WTC11 (cell line): ENCODE data around the gene OR51A4. TPM values are rescaled to one million over a fixed set of nuclear protein-coding genes. Genes with fewer than 3 reads are reported as not detected.

Experiments
- ATAC-seq: fragments of 200-7000 bp; cut with Tn5 transposase; 2 replicates; pipeline ENCODE4 v1.10.0; 2021; ENCODE audit warnings: mild to moderate bottlenecking, moderate library complexity
- CTCF ChIA-PET: fragments of 300-600 bp; sonication (Branson Sonifier 250); formaldehyde crosslinking; loops from one replicate; lab custom pipeline; 2021; ENCODE audit warnings: antibody characterized with exemption; lab: Charles Lee
- POLR2A ChIA-PET: fragments of 350-600 bp; sonication (Branson Sonifier 250); formaldehyde crosslinking; loops from one replicate; lab custom pipeline; 2021; ENCODE audit warnings: antibody characterized with exemption; lab: Charles Lee
- DNase-seq: peaks from one replicate; pipeline ENCODE4 v3.0.0; 2021; ENCODE audit warnings: low spot score
- H3K27ac Mint-ChIP-seq: 2 replicates; pipeline ENCODE4 v1.8.0; 2021; ENCODE audit warnings: mixed read lengths
- H3K27me3 Mint-ChIP-seq: 2 replicates; pipeline ENCODE4 v1.8.0; 2021; ENCODE audit warnings: low read depth, mild to moderate bottlenecking, moderate library complexity, mixed read lengths
- H3K36me3 Mint-ChIP-seq: 2 replicates; pipeline ENCODE4 v1.8.0; 2021; ENCODE audit warnings: mixed read lengths
- H3K4me1 Mint-ChIP-seq: 2 replicates; pipeline ENCODE4 v1.8.0; 2022; ENCODE audit warnings: mixed read lengths
- H3K4me3 Mint-ChIP-seq: 2 replicates; pipeline ENCODE4 v1.8.0; 2021; ENCODE audit warnings: mild to moderate bottlenecking, moderate library complexity, mixed read lengths
- H3K9me3 Mint-ChIP-seq: 2 replicates; pipeline ENCODE4 v1.8.0; 2021; ENCODE audit warnings: mixed read lengths
- AR ChIP-seq: fragments of 250-450 bp; sonication (Bioruptor Pico); IDR thresholded peaks from 2 replicates; pipeline ENCODE4 v1.9.0; 2021; ENCODE audit warnings: mild to moderate bottlenecking
- CDX4 ChIP-seq: fragments of 250-450 bp; sonication (Bioruptor Pico); IDR thresholded peaks from 2 replicates; pipeline ENCODE4 v1.9.0; 2021; ENCODE audit warnings: moderate library complexity, mild to moderate bottlenecking, inconsistent platforms, borderline replicate concordance
- CREM ChIP-seq: sonication (generic); formaldehyde crosslinking; IDR thresholded peaks from 2 replicates; pipeline ENCODE4 v1.8.1; 2022; ENCODE audit warnings: mild to moderate bottlenecking, missing genetic modification reagents, moderate library complexity
- ERG ChIP-seq: fragments of 250-450 bp; sonication (Bioruptor Pico); IDR thresholded peaks from 2 replicates; pipeline ENCODE4 v1.8.0; 2021; ENCODE audit warnings: mild to moderate bottlenecking
- ETV6 ChIP-seq: sonication (generic); formaldehyde crosslinking; IDR thresholded peaks from 2 replicates; pipeline ENCODE4 v1.8.1; 2022; ENCODE audit warnings: mild to moderate bottlenecking, missing genetic modification reagents
- FOXJ3 ChIP-seq: sonication (generic); formaldehyde crosslinking; IDR thresholded peaks from 2 replicates; pipeline ENCODE4 v1.9.0; 2021; ENCODE audit warnings: missing genetic modification reagents, mild to moderate bottlenecking, borderline replicate concordance
- FOXP4 ChIP-seq: sonication (generic); formaldehyde crosslinking; IDR thresholded peaks from 2 replicates; pipeline ENCODE4 v1.8.0; 2022; ENCODE audit warnings: mild to moderate bottlenecking, missing genetic modification reagents
- HMGA2 ChIP-seq: fragments of 250-450 bp; sonication (Bioruptor Pico); IDR thresholded peaks from 2 replicates; pipeline ENCODE4 v1.4.0; 2021; ENCODE audit warnings: mild to moderate bottlenecking, moderate library complexity
- NFYB ChIP-seq: sonication (generic); formaldehyde crosslinking; conservative IDR thresholded peaks from 2 replicates; pipeline ENCODE4 v1.8.0; 2022; ENCODE audit warnings: low read depth, missing genetic modification reagents
- PRRX2 ChIP-seq: fragments of 250-450 bp; sonication (Bioruptor Pico); IDR thresholded peaks from 2 replicates; pipeline ENCODE4 v1.8.0; 2021; ENCODE audit warnings: mild to moderate bottlenecking
- ZBTB21 ChIP-seq: sonication (generic); formaldehyde crosslinking; IDR thresholded peaks from 2 replicates; pipeline ENCODE4 v1.8.1; 2023; ENCODE audit warnings: mild to moderate bottlenecking, missing genetic modification reagents, borderline replicate concordance
- ZNF232 ChIP-seq: sonication (generic); formaldehyde crosslinking; IDR thresholded peaks from 2 replicates; pipeline ENCODE4 v1.8.0; 2022; ENCODE audit warnings: mild to moderate bottlenecking, missing genetic modification reagents
- ZNF263 ChIP-seq: sonication (generic); formaldehyde crosslinking; IDR thresholded peaks from 2 replicates; pipeline ENCODE4 v1.8.1; 2022; ENCODE audit warnings: low read depth, mild to moderate bottlenecking, moderate library complexity, missing genetic modification reagents
- ZNF317 ChIP-seq: sonication (generic); formaldehyde crosslinking; IDR thresholded peaks from 2 replicates; pipeline ENCODE4 v1.8.1; 2023; ENCODE audit warnings: low read depth, mild to moderate bottlenecking, moderate library complexity, missing genetic modification reagents, borderline replicate concordance
- ZNF512 ChIP-seq: sonication (generic); formaldehyde crosslinking; IDR thresholded peaks from 2 replicates; pipeline ENCODE4 v1.8.1; 2022; ENCODE audit warnings: missing genetic modification reagents, borderline replicate concordance
- total RNA-seq: library from RNA; stranded (reverse); gene quantifications from 3 replicates; pipeline ENCODE4 v1.2.3, GENCODE V29; 2021

Gene OR51A4
- total RNA-seq, 1 experiment from 2014 or later = not detected

- TF ChIP-seq ZNF512 (CRISPR knock-in tag) (no peak), ERG (CRISPR knock-in tag) (no peak), FOXP4 (CRISPR knock-in tag) (no peak), AR (CRISPR knock-in tag) (no peak), NFYB (CRISPR knock-in tag) (no peak), CREM (CRISPR knock-in tag) (no peak), FOXJ3 (CRISPR knock-in tag) (no peak), CDX4 (CRISPR knock-in tag) (no peak)
Observed at GRCh38 chr11:4979036-4979435, 31.6 kb upstream of the OR51A4 start (continued).

DNA sequence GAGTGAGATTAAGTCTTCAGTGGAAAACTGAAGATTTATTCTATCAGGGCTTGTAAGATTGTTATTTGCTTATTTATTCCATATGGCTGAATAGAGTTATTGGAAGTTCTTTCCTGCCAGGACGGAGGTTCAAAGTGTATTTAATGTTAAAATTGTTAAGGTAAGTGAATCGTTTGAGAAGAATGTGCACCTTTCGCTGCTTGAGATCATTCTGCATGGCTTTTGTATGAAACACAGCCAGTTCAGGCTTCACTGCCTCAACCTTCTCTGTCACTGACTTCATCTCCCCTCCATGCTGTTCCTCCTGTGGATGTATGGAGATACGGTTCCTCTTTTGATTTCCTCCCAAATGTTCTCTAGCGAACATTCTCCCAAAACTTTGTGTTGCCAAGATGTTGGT is 28.0 kb upstream of the OR51A4 start:
- Mint-ChIP-seq H3K9me3 (peaks cover 4% of the 10 kb centered on the region), H3K27ac (no peak overlapping the region), H3K27me3 (no peaks in the 10 kb centered on the region; the same call in 1 of the 2 replicates), H3K36me3 (no peaks in the 10 kb centered on the region), H3K4me1 (no peaks in the 10 kb centered on the region), H3K4me3 (no peak overlapping the region)
- CTCF ChIA-PET = no interaction called here
- TF ChIP-seq ZBTB21 (CRISPR knock-in tag) (no peak), ZNF317 (CRISPR knock-in tag) (no peak), ETV6 (CRISPR knock-in tag) (no peak), ZNF232 (CRISPR knock-in tag) (no peak), ZNF263 (no peak), PRRX2 (no peak), HMGA2 (CRISPR knock-in tag) (no peak), ZNF512 (CRISPR knock-in tag) (no peak)
- POLR2A ChIA-PET = no interaction called here
- ATAC-seq = no peak
- no peak for DNase-seq
